Left ventricle myocardium superior (tissue), 1 donor: Measurements from ENCODE around the gene SLC1A3. TPM values are rescaled to one million over a fixed set of nuclear protein-coding genes. Genes with fewer than 3 reads are reported as not detected.
"Not testable (repeated sequence)": the region's sequence is repeated elsewhere in the genome, so short reads cannot be mapped to it uniquely, and the experiment has no call there.

ENCODE experiments used
- ATAC-seq: fragments of 200-7000 bp; cut with Tn5 transposase; one replicate; pipeline ENCODE4 v1.9.1; 2020; ENCODE audit warnings: mild to moderate bottlenecking, moderate library complexity
- DNase-seq: peaks from one replicate; pipeline ENCODE4 v3.0.0-alpha.2; 2020
- intact Hi-C: fragments of 100-400 bp; cut with micrococcal nuclease; formaldehyde crosslinking; loops from one replicate; pipeline ENCODE4 v1.11.0; 2022
- total RNA-seq: library from RNA; stranded (reverse); fragmentation: NEBNext Ultra II Directional; extraction: Animal tissue kit (Norgen Biotek cat#: 25700); gene quantifications from one replicate; pipeline ENCODE4 v1.2.1, GENCODE V29; 2021
- donor health status: DM: no; HTN: yes; CAD: no; lungs with severe emphysema.

The SLC1A3 gene
- total RNA-seq, 1 donor from 2014 or later = 105 TPM

- ATAC-seq (no peak), DNase-seq (no peak)
- intact Hi-C loops = no loop called here
Measured at GRCh38 chr5:36623832-36624231, 17.4 kb downstream of the SLC1A3 start.

GRCh38 chr5:36624277-36624676, 17.9 kb downstream of the SLC1A3 start:
- DNase-seq = peak; percentile 50

GRCh38 chr5:36628695-36629094, 22.3 kb downstream of the SLC1A3 start:
- DNase-seq (no peak), ATAC-seq (no peak)
- intact Hi-C loops = no loop called here

More at GRCh38 chr5:36624277-36624676, 17.9 kb downstream of the SLC1A3 start:
- intact Hi-C loops = no loop called here
- ATAC-seq = peak; percentile 90

- peak; percentile 59 for ATAC-seq
- intact Hi-C loops = no loop called here
- DNase-seq = no peak
Measured at GRCh38 chr5:36629729-36630128, 23.3 kb downstream of the SLC1A3 start.

- DNase-seq (no peak), ATAC-seq (no peak)
- intact Hi-C loops = no loop called here
Measured at GRCh38 chr5:36630201-36631145, 24.1 kb downstream of the SLC1A3 start.

- ATAC-seq = no peak
- no peak for DNase-seq
- intact Hi-C loops = no loop called here
Measured at GRCh38 chr5:36631154-36631553, 24.7 kb downstream of the SLC1A3 start.

- intact Hi-C loops = no loop called here
- no peak for ATAC-seq
- DNase-seq = no peak
Measured at GRCh38 chr5:36631620-36632362, 25.4 kb downstream of the SLC1A3 start.

- ATAC-seq = no peak
- DNase-seq = no peak
- intact Hi-C loops = no loop called here
Measured at GRCh38 chr5:36632363-36632664, 25.9 kb downstream of the SLC1A3 start.

GRCh38 chr5:36635721-36636390, 29.4 kb downstream of the SLC1A3 start:
- DNase-seq (no peak), ATAC-seq (no peak)
- intact Hi-C loops = no loop called here

- DNase-seq (no peak), ATAC-seq (no peak)
- intact Hi-C loops = no loop called here
Measured at GRCh38 chr5:36637101-36637500, 30.7 kb downstream of the SLC1A3 start.

GRCh38 chr5:36637516-36637915, 31.1 kb downstream of the SLC1A3 start:
- no peak for DNase-seq
- peak; percentile 25 for ATAC-seq
- intact Hi-C loops = no loop called here

- ATAC-seq (no peak), DNase-seq (no peak)
- intact Hi-C loops = no loop called here
Measured at GRCh38 chr5:36638056-36638455, 31.6 kb downstream of the SLC1A3 start.

GRCh38 chr5:36640949-36641348, 34.5 kb downstream of the SLC1A3 start:
- DNase-seq (no peak), ATAC-seq (no peak)
- intact Hi-C loops = no loop called here

GRCh38 chr5:36641431-36641830, 35.0 kb downstream of the SLC1A3 start:
- ATAC-seq = no peak
- DNase-seq = no peak
- intact Hi-C loops = no loop called here

GRCh38 chr5:36642089-36642488, 35.7 kb downstream of the SLC1A3 start:
- no peak for ATAC-seq
- DNase-seq = no peak
- intact Hi-C loops = no loop called here

- intact Hi-C loops = no loop called here
- DNase-seq (no peak), ATAC-seq (no peak)
Measured at GRCh38 chr5:36643162-36643561, 36.8 kb downstream of the SLC1A3 start.

- intact Hi-C loops, DNase-seq, ATAC-seq: not testable (repeated sequence)
Measured at GRCh38 chr5:36643841-36644240, 37.4 kb downstream of the SLC1A3 start.

- intact Hi-C loops = no loop called here
- ATAC-seq (no peak), DNase-seq (no peak)
Measured at GRCh38 chr5:36644727-36645126, 38.3 kb downstream of the SLC1A3 start.

- ATAC-seq (no peak), DNase-seq (no peak)
- intact Hi-C loops = no loop called here
Measured at GRCh38 chr5:36646100-36646499, 39.7 kb downstream of the SLC1A3 start.

- ATAC-seq = peak; percentile 55
- peak; percentile 36 for DNase-seq
- intact Hi-C loops = no loop called here
Measured at GRCh38 chr5:36646507-36647023, 40.2 kb downstream of the SLC1A3 start.
